NCI-H526 treated with DMSO at 0.1 percent for 48 hours (cell line): ENCODE data around the gene STK16.
"Not testable (repeated sequence)": the region's sequence is repeated elsewhere in the genome, so short reads cannot be mapped to it uniquely, and the experiment has no call there.

ENCODE experiments used
- DNase-seq: peaks from one replicate; lab custom pipeline; 2025; lab: John Stamatoyannopoulos, UW

STK16 gene

DNA sequence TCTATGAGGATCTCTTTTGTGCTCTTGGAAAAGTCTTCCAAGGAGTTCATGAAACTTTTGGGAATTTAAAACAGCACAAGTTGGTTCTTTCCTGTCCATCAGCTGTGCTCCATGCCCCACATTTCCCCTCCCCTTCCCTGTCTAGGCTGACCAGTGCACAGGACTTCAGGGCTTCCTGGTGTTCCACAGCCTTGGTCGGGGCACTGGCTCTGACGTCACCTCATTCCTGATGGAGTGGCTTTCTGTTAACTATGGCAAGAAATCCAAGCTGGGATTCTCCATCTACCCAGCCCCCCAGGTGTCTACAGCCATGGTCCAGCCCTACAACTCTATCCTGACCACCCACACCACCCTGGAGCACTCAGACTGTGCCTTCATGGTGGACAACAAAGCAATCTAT is 25.7 kb downstream of the STK16 start:
- no peak for DNase-seq

DNA sequence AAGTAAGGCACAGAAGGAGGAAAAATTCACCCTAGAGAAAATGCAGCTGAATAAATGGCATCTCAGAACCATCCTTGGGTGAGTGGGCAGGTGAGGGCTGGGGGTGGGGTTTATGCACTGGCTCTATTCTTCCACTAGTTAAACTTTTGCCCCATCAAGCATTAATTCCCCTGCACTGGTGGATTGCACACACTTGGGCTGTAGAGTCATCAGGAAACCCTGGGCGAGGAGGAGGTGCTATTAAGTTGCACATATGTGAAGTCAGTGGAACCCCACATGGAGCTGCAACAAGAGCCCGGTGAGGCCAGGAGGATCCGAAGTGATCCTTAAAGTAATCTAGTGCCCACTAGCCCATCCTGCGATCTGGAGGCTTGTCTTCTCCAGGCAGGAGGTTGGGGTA is 27.1 kb downstream of the STK16 start:
- no peak for DNase-seq

DNA sequence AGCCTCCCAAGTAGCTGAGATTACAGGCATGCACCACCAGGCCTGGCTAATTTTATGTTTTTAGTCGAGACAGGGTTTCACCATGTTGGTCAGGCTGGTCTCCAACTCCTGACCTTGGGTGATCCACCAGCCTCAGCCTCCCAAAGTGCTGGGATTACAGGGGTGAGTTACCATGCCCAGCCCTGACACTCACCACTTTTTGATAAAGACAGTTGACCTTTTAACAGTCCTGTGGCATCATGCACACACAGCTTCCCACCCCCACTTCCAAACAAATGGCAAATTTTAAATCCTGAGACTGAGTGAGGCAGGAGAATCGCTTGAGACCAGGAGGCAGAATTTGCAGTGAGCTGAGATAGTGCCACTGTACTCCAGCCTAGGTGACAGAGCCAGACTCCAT is 27.7 kb downstream of the STK16 start:
- DNase-seq, result no peak

DNA sequence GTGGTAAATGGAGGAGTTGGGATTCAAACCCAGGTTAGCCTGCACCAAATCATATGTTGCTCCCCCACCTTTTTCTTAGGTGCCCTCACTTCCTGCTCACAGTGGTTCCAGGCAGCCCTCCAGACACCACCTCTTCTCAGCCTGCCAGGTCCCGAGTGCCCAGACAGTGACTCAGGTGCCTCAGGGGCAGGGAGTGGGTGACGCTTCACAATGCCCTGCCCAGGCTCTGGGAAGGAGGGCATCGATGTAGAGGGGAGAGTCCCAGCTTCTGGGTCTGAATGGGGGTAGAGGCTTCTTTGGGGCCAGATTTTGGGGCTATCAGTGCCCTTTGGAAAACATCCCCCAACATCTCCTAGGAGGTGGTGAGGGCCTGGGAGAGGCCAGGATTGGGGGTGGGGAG is 28.7 kb downstream of the STK16 start:
- DNase-seq, result no peak

DNA sequence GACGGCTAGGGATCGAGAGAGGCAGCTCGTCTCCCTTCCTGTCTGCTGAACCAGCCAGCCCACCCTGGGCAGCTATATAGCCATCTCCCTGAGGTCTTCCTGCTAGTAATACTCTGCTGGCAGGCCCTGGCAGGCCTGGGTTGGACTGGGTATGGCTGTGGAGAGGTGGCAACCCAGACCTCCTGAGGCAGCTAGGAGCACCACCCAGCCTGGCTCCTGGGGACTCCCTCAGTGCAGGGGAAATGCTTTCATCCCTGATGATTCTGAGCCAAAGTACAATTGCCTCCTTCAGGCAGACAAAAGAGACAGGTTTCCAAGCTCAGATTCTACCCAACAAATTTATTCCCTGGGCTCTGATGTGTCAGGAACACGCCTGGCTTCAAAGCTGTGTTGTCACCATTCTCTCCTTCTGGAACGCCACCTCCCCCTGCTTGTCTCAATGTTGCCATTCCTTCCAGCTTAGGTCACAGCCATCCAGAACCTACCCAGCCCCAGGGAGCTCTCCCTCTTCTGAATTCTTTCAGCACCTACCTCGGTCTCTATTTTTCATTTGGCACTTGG is 29.2 kb downstream of the STK16 start:
- DNase-seq, result no peak

DNA sequence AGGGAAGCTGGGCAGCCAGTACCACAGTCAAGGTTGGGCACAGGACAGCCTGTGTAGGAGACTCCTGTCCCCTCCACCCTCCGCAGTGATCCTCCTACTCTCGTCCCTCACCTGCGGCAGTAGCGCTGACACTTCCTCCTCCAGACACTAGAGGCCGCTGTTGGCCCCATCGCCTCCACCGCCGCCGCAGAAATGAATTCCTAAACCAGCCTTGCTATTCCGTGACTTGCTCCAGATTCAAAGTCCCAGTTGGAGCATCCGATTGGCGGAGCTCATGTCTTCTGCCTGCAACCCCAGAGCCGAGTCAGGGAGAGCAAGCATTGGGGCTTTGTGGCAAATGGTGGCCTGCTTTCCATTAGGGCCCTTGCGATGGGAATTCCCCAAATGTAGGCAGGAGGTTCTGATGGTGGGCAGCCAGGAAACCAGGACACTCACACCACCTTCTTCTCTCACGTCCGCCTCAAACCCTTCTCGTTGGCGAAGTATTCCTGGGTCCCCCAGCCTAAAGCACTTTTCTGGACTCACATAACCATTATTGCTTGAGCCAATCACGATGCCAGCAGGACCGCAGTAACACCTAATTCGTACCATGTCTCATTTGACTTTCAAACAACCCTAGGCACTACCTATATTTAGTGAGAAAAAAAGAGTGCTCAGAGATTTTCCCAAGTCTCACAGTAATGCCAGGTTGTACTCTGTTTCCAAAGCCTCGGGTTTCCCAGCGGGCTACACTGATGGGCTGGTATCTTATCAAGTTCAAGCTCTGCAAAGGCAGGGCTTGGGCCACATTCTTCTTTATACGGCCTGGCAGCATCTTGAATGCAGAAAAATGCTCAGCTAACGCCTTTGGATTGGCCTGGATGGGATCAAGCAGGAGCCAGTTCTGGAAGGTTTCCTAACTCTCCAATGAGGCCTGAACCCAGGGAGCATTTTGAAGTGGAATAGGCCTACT is 32.7 kb downstream of the STK16 start:
- DNase-seq, result peak; percentile 73

DNA sequence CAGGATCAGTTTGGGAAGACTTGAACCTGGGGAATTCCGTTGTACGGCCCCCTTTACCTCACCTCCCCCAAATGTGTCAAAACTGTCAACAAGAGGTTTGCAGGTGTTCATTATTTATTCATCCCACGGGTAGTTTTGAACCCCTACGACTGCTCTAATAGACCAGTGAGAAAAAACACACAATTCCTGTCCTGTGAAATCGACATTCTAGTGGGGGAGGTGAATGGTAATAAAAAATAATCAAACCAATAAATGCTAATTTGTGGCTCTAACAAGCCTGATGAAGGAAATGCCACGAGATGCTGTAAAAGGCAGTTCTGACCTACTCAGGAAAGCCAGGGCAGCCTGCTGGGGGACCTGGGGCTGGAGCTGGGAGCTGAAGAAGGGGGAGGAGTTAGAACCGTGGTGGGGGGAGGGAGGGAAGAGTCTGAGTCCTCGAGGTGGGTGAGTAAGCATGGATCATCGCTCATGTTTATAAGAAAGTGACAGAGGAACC is 33.4 kb downstream of the STK16 start:
- no peak for DNase-seq

DNA sequence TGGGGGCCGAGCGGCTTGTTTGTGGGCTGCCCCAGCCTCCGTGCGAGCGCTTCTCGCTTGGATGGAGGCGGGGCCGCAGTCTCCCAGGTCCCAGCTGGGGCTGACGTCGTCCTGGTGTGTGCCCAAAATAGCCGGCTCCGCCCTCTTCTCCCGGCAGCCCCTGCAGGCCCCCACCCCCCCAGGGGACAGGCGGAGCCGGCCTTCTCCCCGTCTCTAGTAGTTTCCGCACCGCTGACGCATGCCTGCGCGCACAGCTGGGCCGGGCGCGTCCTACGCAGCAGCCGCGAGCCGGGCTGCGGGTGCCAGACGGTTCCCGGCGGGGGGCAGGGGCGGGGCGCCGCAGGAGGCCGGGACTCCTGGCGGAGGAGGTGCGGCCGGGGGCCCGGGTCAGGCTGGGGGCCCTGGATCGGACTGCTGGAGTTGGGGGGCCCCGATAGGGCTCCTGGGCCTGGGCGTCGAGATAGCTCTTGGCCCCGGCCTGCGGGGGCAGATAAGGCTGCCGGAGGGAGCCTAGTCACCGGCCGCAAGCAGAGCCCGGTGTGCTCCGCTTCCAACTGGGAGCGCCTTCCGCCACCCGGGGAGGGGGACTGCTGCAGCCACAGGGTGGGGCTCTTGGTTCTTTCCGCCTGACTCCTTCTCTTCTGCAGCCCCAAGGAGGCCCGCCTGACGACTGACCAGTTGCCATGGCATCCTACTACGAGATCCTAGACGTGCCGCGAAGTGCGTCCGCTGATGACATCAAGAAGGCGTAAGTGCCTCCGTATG is 34.1 kb downstream of the STK16 start, which contains the start of gene DNAJB2:
TSS of gene DNAJB2 (plus strand) at position 216 of the 765 bp plus-strand sequence. CDS start at position 684, 468 bp downstream.
- DNase-seq, result peak; percentile 94

DNA sequence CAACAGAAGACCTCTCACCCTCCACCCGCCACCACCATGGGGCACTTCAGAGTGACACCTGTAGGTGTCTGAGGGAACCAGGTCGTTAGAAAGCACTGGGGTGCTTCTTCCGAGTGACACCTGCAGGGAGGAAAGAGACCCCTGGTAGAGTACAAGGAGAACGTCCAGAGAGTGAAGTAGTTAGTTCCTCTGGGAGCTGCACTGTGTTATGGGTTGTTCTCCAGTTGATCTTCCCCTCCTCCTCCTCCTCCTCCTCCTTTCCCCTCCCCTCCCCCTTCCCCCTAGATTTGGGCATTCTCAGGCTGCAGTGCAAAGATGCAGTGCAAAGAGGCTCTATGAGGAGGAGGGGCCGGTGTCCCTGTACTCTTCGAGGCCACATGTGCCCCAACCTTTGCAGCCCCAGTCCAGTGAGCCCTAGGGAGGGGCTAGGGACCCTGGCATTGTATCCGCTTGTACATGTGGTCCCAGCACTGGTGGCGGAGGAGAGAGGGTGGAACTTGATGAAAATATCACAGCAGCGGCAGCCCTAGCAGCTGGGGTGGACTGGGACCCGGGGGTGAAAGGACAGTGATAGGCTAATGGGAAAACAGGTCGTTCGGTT is 34.7 kb downstream of the STK16 start:
- no peak for DNase-seq

DNA sequence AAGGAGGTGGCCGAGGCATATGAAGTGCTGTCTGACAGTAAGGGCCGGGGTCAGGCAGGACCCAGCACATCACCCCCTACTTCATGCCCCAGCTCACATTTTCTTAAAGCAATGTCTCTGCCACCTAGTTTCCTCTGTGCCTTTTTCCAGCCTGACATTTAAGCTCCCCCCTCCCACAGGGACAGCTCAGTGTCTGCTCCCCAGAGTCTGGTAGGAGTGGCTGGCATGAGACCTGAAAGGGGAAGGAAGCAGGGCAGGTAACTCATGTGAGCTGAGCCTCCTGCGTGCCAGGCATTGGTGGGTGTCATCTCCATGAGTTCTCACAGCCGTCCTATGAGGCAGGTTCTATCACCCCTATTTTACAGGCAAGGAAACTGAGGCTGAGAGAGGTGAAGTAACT is 35.4 kb downstream of the STK16 start:
- no peak for DNase-seq

DNA sequence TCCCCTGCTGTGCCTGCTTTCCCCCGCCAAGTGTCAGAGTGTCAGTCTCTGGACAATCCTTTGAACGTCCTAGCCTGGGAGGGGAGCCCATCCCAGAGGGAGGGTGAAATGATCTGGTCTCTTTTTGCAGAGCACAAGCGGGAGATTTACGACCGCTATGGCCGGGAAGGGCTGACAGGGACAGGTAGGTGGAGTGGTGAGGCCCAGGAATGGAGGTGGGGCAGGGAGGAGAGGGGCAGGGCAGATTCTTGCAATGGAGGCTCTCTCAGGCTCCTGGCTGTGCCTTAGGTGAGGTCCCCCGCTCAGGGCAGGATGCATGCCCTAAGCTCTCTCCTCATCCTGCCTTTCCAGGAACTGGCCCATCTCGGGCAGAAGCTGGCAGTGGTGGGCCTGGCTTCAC is 36.3 kb downstream of the STK16 start:
- no peak for DNase-seq

DNA sequence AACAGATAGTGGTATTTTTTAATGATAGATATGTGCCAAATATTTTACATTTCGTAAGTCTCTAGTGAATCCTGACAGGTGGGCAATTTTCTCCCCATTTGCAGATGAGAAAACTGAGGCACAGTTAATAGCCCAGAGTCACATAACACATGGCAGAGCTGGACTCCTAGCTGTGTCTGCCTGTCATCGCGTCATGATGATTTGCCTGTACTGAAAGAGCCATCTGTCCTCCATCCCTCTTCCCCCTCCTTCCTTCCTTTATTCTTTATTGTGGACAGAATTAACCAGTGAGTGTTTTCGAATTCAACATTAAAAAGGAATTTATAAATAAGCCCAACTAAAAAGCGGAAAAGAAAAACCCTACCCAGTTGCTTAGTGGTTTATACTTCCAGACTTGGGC is 37.1 kb downstream of the STK16 start:
- no peak for DNase-seq

DNA sequence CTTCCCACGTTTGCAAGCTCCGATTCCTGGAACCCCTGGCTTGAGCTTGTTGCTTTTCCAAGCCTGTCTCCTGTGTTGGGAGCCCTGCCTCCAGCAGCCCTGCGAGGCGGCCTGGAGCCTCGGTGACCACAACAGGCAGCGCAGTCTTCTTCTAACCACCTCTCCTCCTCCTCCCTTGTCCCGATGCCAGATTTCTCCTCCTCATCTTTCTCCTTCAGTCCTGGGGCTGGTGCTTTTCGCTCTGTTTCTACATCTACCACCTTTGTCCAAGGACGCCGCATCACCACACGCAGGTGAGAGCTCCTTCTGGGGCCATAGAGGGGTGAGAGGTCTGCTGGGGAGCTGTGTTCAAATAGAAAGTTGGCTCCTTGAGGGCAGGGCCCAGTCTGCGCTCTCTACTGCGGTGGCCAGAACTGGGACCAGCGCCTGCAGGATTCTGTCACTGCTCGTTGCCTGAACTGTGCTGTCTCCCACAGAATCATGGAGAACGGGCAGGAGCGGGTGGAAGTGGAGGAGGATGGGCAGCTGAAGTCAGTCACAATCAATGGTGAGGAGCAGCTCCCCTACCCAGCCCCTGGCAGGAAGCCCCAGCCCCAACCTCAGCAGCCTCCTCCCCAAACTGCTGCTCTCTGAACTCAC is 37.8 kb downstream of the STK16 start:
- DNase-seq, result no peak

DNA sequence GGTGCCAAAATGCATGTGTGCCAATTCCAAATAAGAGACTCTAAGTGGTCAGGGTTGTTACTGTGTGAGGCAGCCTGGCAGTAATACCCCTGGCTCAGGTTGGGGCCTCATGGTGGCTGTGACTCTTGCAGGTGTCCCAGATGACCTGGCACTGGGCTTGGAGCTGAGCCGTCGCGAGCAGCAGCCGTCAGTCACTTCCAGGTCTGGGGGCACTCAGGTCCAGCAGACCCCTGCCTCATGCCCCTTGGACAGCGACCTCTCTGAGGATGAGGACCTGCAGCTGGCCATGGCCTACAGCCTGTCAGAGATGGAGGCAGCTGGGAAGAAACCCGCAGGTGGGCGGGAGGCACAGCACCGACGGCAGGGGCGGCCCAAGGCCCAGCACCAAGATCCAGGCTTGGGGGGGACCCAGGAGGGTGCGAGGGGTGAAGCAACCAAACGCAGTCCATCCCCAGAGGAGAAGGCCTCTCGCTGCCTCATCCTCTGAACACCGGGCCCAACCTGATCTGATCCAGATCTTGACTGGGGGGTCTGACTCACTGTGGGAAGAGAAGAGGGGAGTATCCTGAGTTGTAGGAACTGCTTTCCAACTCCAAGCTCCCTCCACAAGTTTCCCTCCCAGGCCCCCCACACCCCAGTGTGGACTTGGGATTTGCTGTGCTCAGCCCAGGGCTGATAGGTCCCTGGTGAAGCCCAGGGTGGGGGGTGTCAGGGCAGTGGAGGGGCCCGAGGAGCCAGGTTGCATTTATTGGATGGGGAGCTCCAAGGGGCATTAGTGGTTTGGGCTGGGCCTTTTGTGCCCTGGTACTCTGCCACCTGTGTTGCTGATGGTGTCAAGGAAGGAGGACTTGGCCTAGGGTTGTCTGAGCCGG is 39.5 kb downstream of the STK16 start:
- DNase-seq, result no peak

DNA sequence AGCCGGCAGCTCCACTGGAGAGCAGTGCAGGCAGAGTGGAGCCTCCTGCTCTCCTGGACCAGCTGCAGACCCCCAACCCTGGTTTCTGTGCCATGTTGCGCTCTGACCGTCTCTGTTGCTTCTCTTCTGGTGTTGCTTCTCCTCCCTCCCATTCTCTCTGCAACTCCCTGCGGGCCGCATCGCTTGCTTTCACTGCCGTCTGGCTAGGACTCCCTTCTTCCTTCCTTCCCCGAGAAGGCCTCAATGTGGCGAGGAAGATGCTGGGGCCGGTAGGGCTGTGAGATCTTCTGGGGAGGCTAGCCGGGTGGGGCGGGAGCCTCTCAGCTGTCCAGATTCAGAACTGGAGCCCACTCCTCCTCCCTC is 40.1 kb downstream of the STK16 start:
- DNase-seq, result no peak

DNA sequence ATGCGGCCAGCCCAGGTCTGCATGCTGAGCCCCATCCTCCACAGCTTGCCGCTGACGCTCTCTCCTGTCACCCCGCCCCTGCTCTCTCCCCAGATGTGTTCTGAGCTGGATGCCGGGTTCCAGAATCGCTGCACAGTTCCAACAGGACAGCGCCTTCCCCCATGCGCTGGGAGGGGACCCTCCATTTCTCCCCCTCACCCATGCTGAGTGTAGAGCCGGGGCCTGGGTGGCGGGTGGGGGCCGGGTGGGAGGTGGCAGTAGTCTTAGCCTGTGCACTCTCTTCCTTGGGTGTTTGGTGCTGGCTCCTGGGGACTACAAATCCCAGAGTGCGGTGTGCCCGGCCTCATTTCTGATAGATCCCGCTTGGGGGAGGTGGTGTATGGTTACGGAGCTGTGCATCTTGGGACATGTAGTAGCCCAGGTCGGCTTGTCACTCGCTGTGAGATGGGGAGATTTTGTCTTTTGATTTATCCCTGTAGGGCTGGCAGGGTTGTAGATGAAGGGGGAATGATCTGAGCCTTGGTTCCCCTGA is 40.7 kb downstream of the STK16 start:
- no peak for DNase-seq

DNA sequence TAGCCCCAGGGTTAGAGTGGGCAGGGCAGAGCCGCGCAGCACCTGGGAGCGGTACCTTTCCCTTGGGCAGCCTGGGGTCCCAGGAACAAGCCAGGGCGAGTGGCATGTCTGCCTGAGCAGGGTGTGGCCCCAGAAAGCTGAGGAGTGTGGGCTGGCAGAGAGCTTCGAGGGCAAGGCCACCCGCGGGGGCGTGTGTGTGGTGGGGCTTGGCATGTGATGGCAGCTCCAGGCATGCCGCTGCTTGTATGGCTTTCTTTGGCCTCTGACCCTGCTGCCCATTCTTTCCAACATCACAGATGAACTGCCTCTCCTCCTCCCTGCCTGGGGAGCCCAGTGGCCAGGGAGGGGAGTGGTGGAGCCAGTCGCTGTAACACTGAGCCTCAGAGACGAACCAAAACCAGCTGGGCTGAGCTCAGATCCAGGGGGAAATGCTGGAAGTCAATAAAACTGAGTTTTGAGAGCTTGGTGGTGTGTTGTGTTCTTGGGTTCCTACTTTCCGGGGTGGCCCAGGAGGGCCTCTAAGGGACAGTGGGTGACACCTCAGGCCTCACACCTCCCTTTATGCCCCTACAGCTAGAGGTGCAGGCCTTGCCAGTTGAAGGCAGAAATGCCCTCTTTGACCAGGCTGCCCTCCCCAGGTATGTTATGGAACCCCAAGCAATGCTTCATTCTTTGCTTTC is 41.3 kb downstream of the STK16 start:
- no peak for DNase-seq

DNA sequence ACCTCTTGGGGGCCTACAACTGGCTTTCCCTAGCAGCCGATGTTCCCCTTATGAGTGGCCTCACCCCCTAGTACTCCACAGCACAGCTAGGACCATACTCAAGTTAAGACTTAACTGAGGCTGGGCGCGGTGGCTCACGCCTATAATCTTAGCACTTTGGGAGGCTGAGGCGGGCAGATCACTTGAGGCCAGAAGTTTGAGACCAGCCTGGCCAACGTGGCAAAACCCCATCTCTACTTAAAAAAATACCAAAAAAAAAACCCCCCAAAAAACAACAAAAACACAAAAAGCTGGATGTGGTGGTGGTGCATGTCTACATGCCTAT is 41.8 kb downstream of the STK16 start:
- not testable (repeated sequence) for DNase-seq

DNA sequence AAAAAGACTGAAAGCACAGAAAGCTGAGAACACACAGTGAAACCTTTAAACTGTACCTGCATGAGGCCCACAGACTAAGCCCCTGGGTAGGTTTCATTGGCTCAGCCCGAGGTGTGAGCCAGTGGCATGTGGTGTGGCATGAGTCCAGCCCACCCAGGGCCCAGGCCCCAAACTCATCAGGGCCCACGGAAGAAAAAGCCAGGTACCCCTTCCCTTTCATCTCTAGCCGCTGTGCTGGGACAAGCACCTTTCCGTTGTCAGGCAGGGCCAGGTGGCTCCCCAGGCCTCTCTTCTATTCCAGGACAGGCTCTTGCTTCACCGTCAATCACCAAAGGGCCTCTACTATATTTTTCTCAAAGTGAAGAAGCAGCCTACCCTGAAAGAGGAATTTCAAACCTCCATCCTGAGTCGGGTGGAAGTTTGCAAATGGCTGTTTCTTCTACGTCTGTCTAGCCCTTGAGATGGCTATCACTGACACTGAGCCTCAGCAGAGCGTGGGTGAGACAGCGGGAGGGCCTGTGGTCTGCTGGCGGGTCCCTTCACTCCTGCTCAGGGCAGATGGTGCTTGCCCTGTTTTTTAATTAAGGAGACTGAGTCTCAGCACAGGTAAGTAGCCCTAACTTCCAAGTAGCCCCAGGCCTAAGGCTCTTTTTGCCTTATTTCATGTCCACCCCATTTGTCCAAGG is 42.4 kb downstream of the STK16 start:
- DNase-seq, result no peak

DNA sequence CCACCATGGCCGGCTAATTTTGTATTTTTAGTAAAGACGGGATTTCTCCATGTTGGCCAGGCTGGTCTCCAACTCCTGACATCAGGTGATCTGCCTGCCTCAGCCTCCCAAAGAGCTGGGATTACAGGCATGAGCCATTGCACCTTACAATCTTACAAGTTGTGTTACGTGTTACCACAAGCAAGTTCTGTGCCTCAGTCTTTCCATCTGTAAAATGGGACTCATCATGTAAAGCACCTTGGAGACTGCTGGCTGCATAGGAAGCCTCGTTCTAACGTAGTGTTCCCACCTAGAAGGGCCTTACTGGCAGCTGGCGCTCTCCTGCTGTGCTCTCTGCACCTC is 43.9 kb downstream of the STK16 start:
- DNase-seq, result no peak
